ENCODE measurements around the gene TCF7L2. TPM values are rescaled to one million over a fixed set of nuclear protein-coding genes. Genes with fewer than 3 reads are reported as not detected.
A peak's percentile ranks its signal among the peaks of the same experiment; 100 is the strongest.

TCF7L2 gene
- polyA plus RNA-seq, 1 donor from 2014 or later = 1.7 TPM

DNA sequence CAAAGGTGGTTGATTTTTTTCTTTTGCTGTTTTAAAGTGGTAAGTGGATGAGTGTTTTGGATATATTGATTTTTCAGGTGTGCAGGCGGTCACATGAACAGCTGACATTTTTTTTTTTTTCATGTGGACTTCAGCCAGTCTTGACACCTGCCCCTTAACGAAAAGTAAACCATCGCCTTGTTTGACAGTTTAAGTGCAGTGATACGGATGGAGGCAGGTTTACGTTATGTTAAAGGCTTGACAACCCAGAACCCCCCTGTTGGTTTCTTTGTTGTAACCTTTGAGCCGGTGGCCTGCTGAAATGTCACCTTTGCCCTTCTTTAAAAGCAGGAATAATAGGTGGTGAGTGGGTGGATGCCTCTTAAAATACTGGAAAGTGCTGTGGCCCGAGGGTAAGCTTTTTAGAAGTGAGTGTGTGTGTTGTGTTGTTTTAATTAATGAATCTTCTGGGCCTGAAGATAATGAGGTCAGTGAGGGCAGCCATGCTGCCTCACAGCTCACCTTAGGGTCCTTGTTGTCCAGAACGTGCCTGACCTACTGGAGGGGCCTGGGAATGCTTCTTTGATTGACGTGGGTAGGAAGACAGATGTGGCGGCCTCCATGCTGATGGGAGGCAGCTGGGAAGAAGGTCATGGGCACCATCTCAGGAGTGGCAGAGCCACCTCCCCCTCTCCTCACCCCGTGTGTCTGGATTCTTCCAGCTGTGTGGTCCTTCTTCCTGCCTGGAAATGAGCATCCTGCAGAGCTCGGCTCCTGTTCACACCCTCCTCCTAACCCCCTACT, 69.8 kb downstream of the TCF7L2 start:
- no peak overlapping the region for H3K4me3 ChIP-seq (ENCODE audit: low read length)
- peaks cover 5% of the 10 kb centered on the region for H3K79me2 ChIP-seq (replicated peaks; ENCODE audit: insufficient read depth, low read length)
- H3K9me2 ChIP-seq (ENCODE audit: insufficient read depth, low read length) = no peaks in the 10 kb centered on the region
- H3K27ac ChIP-seq (ENCODE audit: low read length) = no peak overlapping the region
- H3K36me3 ChIP-seq (ENCODE audit: insufficient read depth, low read length) = no peaks in the 10 kb centered on the region
- H4K20me1 ChIP-seq (ENCODE audit: insufficient read depth) = no peaks in the 10 kb centered on the region
- no peaks in the 10 kb centered on the region for H3K27me3 ChIP-seq (ENCODE audit: insufficient read depth, low read depth, low read length)
- no peak overlapping the region for H3K9ac ChIP-seq (ENCODE audit: low read length)
- H3K9me3 ChIP-seq (ENCODE audit: low read length) = no peaks in the 10 kb centered on the region
- TF ChIP-seq SMC3 (conservative IDR thresholded peaks at IDR 0.05; ENCODE audit: poor library complexity) (no peak), TAF1 (IDR thresholded peaks at IDR 0.05; ENCODE audit: low read depth) (no peak), RAD21 (conservative IDR thresholded peaks at IDR 0.05) (no peak), EP300 (conservative IDR thresholded peaks at IDR 0.05; ENCODE audit: poor library complexity, severe bottlenecking) (peak; percentile 35), MXI1 (conservative IDR thresholded peaks at IDR 0.05; ENCODE audit: poor library complexity, severe bottlenecking) (no peak)
- no peak overlapping the region for H3K4me2 ChIP-seq (ENCODE audit: low read length)
- no peaks in the 10 kb centered on the region for H3F3A ChIP-seq (ENCODE audit: insufficient read depth, low read length, poor library complexity, severe bottlenecking)
- no peak overlapping the region for H2AFZ ChIP-seq (ENCODE audit: low read depth, low read length)

DNA sequence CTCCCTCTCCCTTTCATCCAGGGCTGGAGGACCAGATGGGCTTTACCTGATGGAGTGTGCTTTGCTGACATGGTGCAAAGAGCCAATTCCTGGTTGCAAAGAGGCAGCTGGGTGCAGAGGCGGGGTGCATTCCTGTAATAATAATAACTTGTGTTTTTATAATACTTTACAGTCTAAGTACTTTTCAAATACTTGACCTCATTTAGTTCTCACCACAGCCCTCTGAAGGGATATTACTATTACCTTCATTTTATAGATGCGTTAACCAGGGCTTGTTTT, 70.4 kb downstream of the TCF7L2 start:
- H3K9me2 ChIP-seq (ENCODE audit: insufficient read depth, low read length) = no peaks in the 10 kb centered on the region
- H3K4me2 ChIP-seq (ENCODE audit: low read length) = no peak overlapping the region
- H3K36me3 ChIP-seq (ENCODE audit: insufficient read depth, low read length) = no peaks in the 10 kb centered on the region
- H3K79me2 ChIP-seq (replicated peaks; ENCODE audit: insufficient read depth, low read length) = peaks cover 5% of the 10 kb centered on the region
- no peak overlapping the region for H3K4me3 ChIP-seq (ENCODE audit: low read length)
- H4K20me1 ChIP-seq (ENCODE audit: insufficient read depth) = no peaks in the 10 kb centered on the region
- no peaks in the 10 kb centered on the region for H3K27me3 ChIP-seq (ENCODE audit: insufficient read depth, low read depth, low read length)
- no peak overlapping the region for H2AFZ ChIP-seq (ENCODE audit: low read depth, low read length)
- no peak for TF ChIP-seq POLR2AphosphoS5 (IDR thresholded peaks at IDR 0.05)
- TF ChIP-seq, protein P1, sequence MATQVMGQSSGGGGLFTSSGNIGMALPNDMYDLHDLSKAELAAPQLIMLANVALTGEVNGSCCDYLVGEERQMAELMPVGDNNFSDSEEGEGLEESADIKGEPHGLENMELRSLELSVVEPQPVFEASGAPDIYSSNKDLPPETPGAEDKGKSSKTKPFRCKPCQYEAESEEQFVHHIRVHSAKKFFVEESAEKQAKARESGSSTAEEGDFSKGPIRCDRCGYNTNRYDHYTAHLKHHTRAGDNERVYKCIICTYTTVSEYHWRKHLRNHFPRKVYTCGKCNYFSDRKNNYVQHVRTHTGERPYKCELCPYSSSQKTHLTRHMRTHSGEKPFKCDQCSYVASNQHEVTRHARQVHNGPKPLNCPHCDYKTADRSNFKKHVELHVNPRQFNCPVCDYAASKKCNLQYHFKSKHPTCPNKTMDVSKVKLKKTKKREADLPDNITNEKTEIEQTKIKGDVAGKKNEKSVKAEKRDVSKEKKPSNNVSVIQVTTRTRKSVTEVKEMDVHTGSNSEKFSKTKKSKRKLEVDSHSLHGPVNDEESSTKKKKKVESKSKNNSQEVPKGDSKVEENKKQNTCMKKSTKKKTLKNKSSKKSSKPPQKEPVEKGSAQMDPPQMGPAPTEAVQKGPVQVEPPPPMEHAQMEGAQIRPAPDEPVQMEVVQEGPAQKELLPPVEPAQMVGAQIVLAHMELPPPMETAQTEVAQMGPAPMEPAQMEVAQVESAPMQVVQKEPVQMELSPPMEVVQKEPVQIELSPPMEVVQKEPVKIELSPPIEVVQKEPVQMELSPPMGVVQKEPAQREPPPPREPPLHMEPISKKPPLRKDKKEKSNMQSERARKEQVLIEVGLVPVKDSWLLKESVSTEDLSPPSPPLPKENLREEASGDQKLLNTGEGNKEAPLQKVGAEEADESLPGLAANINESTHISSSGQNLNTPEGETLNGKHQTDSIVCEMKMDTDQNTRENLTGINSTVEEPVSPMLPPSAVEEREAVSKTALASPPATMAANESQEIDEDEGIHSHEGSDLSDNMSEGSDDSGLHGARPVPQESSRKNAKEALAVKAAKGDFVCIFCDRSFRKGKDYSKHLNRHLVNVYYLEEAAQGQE (IDR thresholded peaks at IDR 0.05; ENCODE audit: borderline replicate concordance) = no peak
- TF ChIP-seq SMC3 (conservative IDR thresholded peaks at IDR 0.05; ENCODE audit: poor library complexity) = no peak
- no peak for TF ChIP-seq EP300 (conservative IDR thresholded peaks at IDR 0.05; ENCODE audit: poor library complexity, severe bottlenecking)
- TF ChIP-seq, protein P2, sequence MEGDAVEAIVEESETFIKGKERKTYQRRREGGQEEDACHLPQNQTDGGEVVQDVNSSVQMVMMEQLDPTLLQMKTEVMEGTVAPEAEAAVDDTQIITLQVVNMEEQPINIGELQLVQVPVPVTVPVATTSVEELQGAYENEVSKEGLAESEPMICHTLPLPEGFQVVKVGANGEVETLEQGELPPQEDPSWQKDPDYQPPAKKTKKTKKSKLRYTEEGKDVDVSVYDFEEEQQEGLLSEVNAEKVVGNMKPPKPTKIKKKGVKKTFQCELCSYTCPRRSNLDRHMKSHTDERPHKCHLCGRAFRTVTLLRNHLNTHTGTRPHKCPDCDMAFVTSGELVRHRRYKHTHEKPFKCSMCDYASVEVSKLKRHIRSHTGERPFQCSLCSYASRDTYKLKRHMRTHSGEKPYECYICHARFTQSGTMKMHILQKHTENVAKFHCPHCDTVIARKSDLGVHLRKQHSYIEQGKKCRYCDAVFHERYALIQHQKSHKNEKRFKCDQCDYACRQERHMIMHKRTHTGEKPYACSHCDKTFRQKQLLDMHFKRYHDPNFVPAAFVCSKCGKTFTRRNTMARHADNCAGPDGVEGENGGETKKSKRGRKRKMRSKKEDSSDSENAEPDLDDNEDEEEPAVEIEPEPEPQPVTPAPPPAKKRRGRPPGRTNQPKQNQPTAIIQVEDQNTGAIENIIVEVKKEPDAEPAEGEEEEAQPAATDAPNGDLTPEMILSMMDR (IDR thresholded peaks at IDR 0.05; ENCODE audit: poor library complexity, severe bottlenecking) = no peak
- TF ChIP-seq TAF1 (IDR thresholded peaks at IDR 0.05; ENCODE audit: low read depth) = no peak
- no peak for TF ChIP-seq EZH2 (IDR thresholded peaks at IDR 0.05; ENCODE audit: borderline replicate concordance, insufficient read depth, low read length, poor library complexity, severe bottlenecking)
- TF ChIP-seq MXI1 (conservative IDR thresholded peaks at IDR 0.05; ENCODE audit: poor library complexity, severe bottlenecking) = no peak
- no peak overlapping the region for H3K9ac ChIP-seq (ENCODE audit: low read length)
- H3K27ac ChIP-seq (ENCODE audit: low read length) = no peak overlapping the region
- no peaks in the 10 kb centered on the region for H3F3A ChIP-seq (ENCODE audit: insufficient read depth, low read length, poor library complexity, severe bottlenecking)
- no peaks in the 10 kb centered on the region for H3K9me3 ChIP-seq (ENCODE audit: low read length)
